Measurements from ENCODE around the gene MAP3K21.

The MAP3K21 gene

DNA sequence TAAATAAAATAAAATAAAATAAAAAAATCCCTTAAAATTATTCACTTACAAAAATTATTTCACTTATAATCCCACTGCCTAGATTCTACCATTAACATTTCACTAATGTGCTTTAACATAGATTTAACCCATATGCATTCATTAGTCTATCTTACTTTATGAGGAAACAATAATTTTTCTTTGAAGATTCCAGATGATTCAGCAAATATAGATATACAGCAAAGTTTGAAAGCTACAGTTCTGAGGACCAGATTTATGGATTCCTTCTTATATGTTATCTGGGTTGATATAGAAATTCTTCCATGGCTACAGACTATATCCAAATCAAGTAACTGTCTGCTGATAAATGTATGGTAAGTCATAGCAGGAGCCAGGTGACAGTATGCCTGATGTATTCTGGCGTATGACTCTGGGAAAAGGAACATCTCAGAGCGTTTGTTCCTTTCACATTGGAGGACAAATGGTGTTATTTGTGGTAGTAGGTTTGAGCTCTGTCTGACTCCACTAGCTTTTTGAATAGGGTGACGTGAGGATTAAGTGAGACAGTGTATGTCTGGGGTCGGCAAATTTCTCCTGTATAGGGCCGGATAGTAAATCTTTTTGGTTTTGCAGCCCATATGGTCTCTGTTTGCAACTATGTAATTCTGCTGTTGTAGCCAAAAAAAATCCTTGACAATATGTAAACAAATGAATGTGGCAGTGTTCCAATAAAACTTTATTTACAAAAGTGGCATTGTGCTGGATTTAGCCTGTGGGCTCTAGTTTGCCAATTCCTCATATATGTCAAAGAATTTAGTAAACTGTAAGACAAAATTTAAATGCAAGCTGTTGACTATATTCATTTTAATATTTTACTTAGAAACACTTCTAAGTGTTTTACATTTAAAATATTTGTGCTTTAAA lies 9.3 kb downstream of the MAP3K21 start:
- no peaks in the 10 kb centered on the region for H3K9me3 ChIP-seq
- no peaks in the 10 kb centered on the region for H3K4me1 ChIP-seq (ENCODE audit: control insufficient read depth in 1 of 2, insufficient read depth in 1 of 2, low read depth in 1 of 2, low read length in 1 of 2)
- no peaks in the 10 kb centered on the region for H3K36me3 ChIP-seq
- H3K27ac ChIP-seq: no peak overlapping the region
- no peak overlapping the region for H3K4me3 ChIP-seq (ENCODE audit: low read depth in 1 of 2, low read length in 1 of 2)
- no peaks in the 10 kb centered on the region for H3K27me3 ChIP-seq
- TF ChIP-seq, protein P1, sequence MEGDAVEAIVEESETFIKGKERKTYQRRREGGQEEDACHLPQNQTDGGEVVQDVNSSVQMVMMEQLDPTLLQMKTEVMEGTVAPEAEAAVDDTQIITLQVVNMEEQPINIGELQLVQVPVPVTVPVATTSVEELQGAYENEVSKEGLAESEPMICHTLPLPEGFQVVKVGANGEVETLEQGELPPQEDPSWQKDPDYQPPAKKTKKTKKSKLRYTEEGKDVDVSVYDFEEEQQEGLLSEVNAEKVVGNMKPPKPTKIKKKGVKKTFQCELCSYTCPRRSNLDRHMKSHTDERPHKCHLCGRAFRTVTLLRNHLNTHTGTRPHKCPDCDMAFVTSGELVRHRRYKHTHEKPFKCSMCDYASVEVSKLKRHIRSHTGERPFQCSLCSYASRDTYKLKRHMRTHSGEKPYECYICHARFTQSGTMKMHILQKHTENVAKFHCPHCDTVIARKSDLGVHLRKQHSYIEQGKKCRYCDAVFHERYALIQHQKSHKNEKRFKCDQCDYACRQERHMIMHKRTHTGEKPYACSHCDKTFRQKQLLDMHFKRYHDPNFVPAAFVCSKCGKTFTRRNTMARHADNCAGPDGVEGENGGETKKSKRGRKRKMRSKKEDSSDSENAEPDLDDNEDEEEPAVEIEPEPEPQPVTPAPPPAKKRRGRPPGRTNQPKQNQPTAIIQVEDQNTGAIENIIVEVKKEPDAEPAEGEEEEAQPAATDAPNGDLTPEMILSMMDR (IDR thresholded peaks at IDR 0.05): no peak

DNA sequence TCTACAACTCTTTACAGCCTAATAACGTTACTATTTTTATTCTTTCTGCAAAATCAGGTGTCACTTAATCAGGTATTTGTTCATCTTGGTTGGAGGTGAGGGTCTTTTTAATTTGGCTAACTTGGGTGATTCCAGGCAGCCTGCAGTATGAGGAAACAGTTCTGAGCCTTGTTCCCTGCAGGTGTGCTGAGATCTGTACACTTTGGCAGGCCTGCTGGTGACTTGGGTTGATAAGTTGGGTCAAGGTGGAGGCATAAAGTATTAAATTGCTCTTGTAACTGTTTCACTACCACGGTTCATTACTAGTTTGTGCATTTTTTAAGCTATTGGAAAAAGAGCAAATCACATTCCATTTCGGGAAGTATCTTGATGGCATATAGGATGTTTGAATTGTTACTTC lies 10.0 kb downstream of the MAP3K21 start:
- Histone ChIP-seq H3K4me3 (ENCODE audit: low read depth in 1 of 2, low read length in 1 of 2) (no peak overlapping the region), H3K9me3 (no peaks in the 10 kb centered on the region)

DNA sequence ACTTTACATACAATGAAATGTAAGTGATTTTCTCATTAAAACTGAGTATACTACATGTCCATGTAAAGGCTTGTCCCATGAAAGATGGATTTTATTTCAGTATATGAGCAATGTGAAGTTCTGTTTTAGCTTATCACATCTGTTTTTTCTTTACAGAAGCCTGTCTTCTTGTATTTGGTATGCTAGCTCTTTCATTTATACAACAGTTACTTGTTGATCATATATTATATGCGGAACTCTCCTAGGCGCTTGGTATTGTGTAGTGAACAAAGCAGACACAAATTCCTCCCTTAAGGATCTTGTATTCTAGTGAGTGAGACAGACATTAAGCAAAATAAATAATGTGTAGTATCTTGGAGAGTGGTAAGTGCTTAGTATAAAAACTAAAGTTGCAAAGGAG lies 10.6 kb downstream of the MAP3K21 start:
- Histone ChIP-seq H3K27ac (no peak overlapping the region), H3K4me3 (ENCODE audit: low read depth in 1 of 2, low read length in 1 of 2) (no peak overlapping the region), H3K4me1 (ENCODE audit: control insufficient read depth in 1 of 2, insufficient read depth in 1 of 2, low read depth in 1 of 2, low read length in 1 of 2) (no peaks in the 10 kb centered on the region), H3K27me3 (no peaks in the 10 kb centered on the region), H3K36me3 (no peaks in the 10 kb centered on the region), H3K9me3 (no peaks in the 10 kb centered on the region)
- TF ChIP-seq, protein P1 (IDR thresholded peaks at IDR 0.05): no peak

More for the DNA sequence above, 10.0 kb downstream of the MAP3K21 start:
- H3K27ac ChIP-seq: no peak overlapping the region
- TF ChIP-seq, protein P1 (IDR thresholded peaks at IDR 0.05): no peak
- H3K27me3 ChIP-seq: no peaks in the 10 kb centered on the region
- no peaks in the 10 kb centered on the region for H3K4me1 ChIP-seq (ENCODE audit: control insufficient read depth in 1 of 2, insufficient read depth in 1 of 2, low read depth in 1 of 2, low read length in 1 of 2)
- H3K36me3 ChIP-seq: no peaks in the 10 kb centered on the region

DNA sequence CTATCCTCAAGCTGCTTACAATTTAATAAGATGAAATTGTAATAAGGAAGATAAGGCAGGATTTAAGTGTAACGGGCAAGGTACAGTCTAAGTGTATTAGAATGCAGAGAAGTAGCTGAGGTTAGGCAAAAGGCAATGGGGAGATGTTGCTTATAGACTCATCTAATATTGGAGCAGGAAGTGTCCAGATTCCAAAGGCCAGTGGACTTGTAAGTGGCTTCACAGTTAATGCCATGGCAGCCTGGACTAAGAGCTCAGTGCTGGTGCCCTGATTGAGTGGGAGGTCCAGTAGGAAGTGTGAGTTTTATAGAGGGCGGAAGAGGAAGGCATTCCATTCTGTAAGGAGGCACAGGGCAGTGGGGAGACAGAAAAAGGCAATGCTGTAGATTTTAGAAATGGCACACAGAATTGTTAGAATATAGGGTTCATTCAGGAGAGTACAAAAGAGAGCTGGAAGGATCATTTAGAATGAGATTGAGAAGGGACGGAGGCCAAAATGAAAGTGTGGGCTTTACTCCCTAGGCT lies 12.6 kb downstream of the MAP3K21 start:
- no peak overlapping the region for H3K27ac ChIP-seq
- TF ChIP-seq, protein P1 (IDR thresholded peaks at IDR 0.05): no peak
- H3K36me3 ChIP-seq: no peaks in the 10 kb centered on the region
- H3K27me3 ChIP-seq: no peaks in the 10 kb centered on the region
- H3K4me3 ChIP-seq (ENCODE audit: low read depth in 1 of 2, low read length in 1 of 2): no peak overlapping the region
- H3K4me1 ChIP-seq (ENCODE audit: control insufficient read depth in 1 of 2, insufficient read depth in 1 of 2, low read depth in 1 of 2, low read length in 1 of 2): no peaks in the 10 kb centered on the region
- H3K9me3 ChIP-seq: no peaks in the 10 kb centered on the region

DNA sequence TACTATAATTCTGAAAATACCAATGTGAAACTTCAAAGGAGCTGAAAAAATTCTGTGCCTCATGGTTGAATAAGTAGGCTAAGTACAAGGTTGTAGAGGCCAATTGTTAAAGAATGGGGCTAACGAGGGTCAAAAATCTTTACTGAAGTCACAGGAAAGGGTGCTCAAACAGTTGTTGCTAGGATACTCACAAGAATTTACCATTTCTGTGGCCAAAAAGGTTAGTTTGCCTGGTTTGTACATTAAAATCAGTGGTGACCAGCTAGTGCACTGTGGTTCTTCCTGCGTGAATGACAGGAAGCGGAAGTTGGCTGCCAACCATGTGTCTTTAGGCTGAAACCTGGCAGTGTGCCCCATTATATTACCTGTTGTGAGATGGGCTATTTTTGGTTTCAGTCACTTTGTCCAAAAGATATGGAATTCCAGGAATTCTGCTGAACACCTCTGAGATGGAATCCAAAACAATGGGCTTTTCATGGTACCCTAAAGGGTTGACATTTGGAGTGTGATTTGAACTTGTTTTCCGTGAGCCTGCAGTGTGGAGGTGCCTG lies 13.5 kb downstream of the MAP3K21 start:
- H3K4me1 ChIP-seq (ENCODE audit: control insufficient read depth in 1 of 2, insufficient read depth in 1 of 2, low read depth in 1 of 2, low read length in 1 of 2): no peaks in the 10 kb centered on the region
- no peaks in the 10 kb centered on the region for H3K36me3 ChIP-seq
- no peak overlapping the region for H3K4me3 ChIP-seq (ENCODE audit: low read depth in 1 of 2, low read length in 1 of 2)
- no peak overlapping the region for H3K27ac ChIP-seq
- no peaks in the 10 kb centered on the region for H3K27me3 ChIP-seq
- H3K9me3 ChIP-seq: no peaks in the 10 kb centered on the region
- TF ChIP-seq, protein P1 (IDR thresholded peaks at IDR 0.05): no peak
